DMS79 (cell line): Measurements from ENCODE around the gene MAGI2.

Experiments used
- DNase-seq: peaks from one replicate; lab custom pipeline; 2025; lab: John Stamatoyannopoulos, UW

Gene MAGI2

GRCh38 chr7:78223598-78223997 is 1229.9 kb downstream of the MAGI2 start:
- no peak for DNase-seq

GRCh38 chr7:78222001-78222751 is 1231.3 kb downstream of the MAGI2 start:
- DNase-seq, result no peak

- DNase-seq, result no peak
Measured at GRCh38 chr7:78220754-78221153, 1232.7 kb downstream of the MAGI2 start.

GRCh38 chr7:78218876-78219275 is 1234.6 kb downstream of the MAGI2 start:
- DNase-seq, result no peak

GRCh38 chr7:78218051-78218450 is 1235.4 kb downstream of the MAGI2 start:
- DNase-seq, result no peak

GRCh38 chr7:78215199-78215598 is 1238.3 kb downstream of the MAGI2 start:
- DNase-seq, result no peak

- DNase-seq, result no peak
Measured at GRCh38 chr7:78213402-78213801, 1240.1 kb downstream of the MAGI2 start.

- DNase-seq, result no peak
Measured at GRCh38 chr7:78212476-78213060, 1240.9 kb downstream of the MAGI2 start.

- no peak for DNase-seq
Measured at GRCh38 chr7:78207269-78207668, 1246.2 kb downstream of the MAGI2 start.

- no peak for DNase-seq
Measured at GRCh38 chr7:78206769-78207168, 1246.7 kb downstream of the MAGI2 start.

- no peak for DNase-seq
Measured at GRCh38 chr7:78203042-78203720, 1250.3 kb downstream of the MAGI2 start.

GRCh38 chr7:78198756-78199155 is 1254.7 kb downstream of the MAGI2 start:
- no peak for DNase-seq

GRCh38 chr7:78197447-78197846 is 1256.0 kb downstream of the MAGI2 start:
- DNase-seq, result no peak

GRCh38 chr7:78195281-78195680 is 1258.2 kb downstream of the MAGI2 start:
- DNase-seq, result no peak

- no peak for DNase-seq
Measured at GRCh38 chr7:78194611-78195010, 1258.9 kb downstream of the MAGI2 start.

- no peak for DNase-seq
Measured at GRCh38 chr7:78191475-78192079, 1261.9 kb downstream of the MAGI2 start.

GRCh38 chr7:78189762-78190161 is 1263.7 kb downstream of the MAGI2 start:
- DNase-seq, result no peak

- DNase-seq, result no peak
Measured at GRCh38 chr7:78185149-78185745, 1268.2 kb downstream of the MAGI2 start.

- DNase-seq, result no peak
Measured at GRCh38 chr7:78184299-78184698, 1269.2 kb downstream of the MAGI2 start.

GRCh38 chr7:78179827-78180477 is 1273.5 kb downstream of the MAGI2 start:
- no peak for DNase-seq

- no peak for DNase-seq
Measured at GRCh38 chr7:78179211-78179610, 1274.3 kb downstream of the MAGI2 start.

GRCh38 chr7:78178319-78178718 is 1275.1 kb downstream of the MAGI2 start:
- DNase-seq, result no peak
